Spleen (tissue), 13 donors: ENCODE data around the gene DNAJC10. TPM values are rescaled to one million over a fixed set of nuclear protein-coding genes. Genes with fewer than 3 reads are reported as not detected.

Source experiments
- DNase-seq: peaks from one replicate; pipeline ENCODE4 v3.0.0-alpha.2; 2020
- H3K27ac ChIP-seq, 8 donors: fragments of 200-600 bp; sonication (generic) in 7 of 8; 1 replicate in 4 of 8; 2 replicates in 4 of 8; pipeline versions ENCODE4 v1.5.0 to v1.8.0; 2016 to 2021; ENCODE audit warnings: inconsistent platforms in 4 of 8, mild to moderate bottlenecking in 4 of 8, moderate library complexity in 1 of 8
- H3K27me3 ChIP-seq, 7 donors: fragments of 200-600 bp; sonication (generic) in 6 of 7; replicated peaks in 1 of 7; 1 replicate in 4 of 7; 2 replicates in 3 of 7; pipeline versions ENCODE4 v1.5.0 to v1.8.0; 2016 to 2021; ENCODE audit warnings: inconsistent platforms in 3 of 7, mild to moderate bottlenecking in 1 of 7
- H3K36me3 ChIP-seq, 6 donors: fragments of 200-600 bp; sonication (generic) in 5 of 6; 1 replicate in 4 of 6; 2 replicates in 2 of 6; pipeline versions ENCODE4 v1.5.0 to v1.8.0; 2016 to 2021; ENCODE audit warnings: inconsistent platforms in 2 of 6
- H3K4me1 ChIP-seq, 6 donors: fragments of 200-600 bp; sonication (generic) in 5 of 6; 1 replicate in 3 of 6; 2 replicates in 3 of 6; pipeline versions ENCODE4 v1.5.0 to v1.8.0; 2016 to 2021; ENCODE audit warnings: inconsistent platforms in 3 of 6
- H3K4me3 ChIP-seq, 8 donors: fragments of 200-600 bp; sonication (generic) in 7 of 8; 1 replicate in 4 of 8; 2 replicates in 4 of 8; pipeline versions ENCODE4 v1.5.0 to v1.8.0; 2016 to 2021; ENCODE audit warnings: inconsistent platforms in 4 of 8, mild to moderate bottlenecking in 4 of 8, moderate library complexity in 2 of 8
- H3K9me3 ChIP-seq, 8 donors: fragments of 200-600 bp; sonication (generic) in 7 of 8; 1 replicate in 4 of 8; 2 replicates in 4 of 8; pipeline versions ENCODE4 v1.5.0 to v1.8.0; 2016 to 2021; ENCODE audit warnings: inconsistent platforms in 4 of 8
- CTCF ChIP-seq, 11 experiments: fragments of 200-600 bp in 7 of 11; fragments of 450-650 bp in 4 of 11; sonication (generic) in 4 of 11; IDR thresholded peaks in 8 of 11; conservative IDR thresholded peaks in 3 of 11; 1 replicate in 7 of 11; 2 replicates in 4 of 11; pipeline versions ENCODE4 v1.4.0 to v1.8.0; 2016 to 2021; ENCODE audit warnings: antibody characterized with exemption in 11 of 11, inconsistent platforms in 4 of 11, mild to moderate bottlenecking in 1 of 11
- POLR2A ChIP-seq, 3 donors: fragments of 450-650 bp; IDR thresholded peaks; one replicate each; pipeline ENCODE4 v1.5.1; 2017; ENCODE audit warnings: antibody characterized with exemption in 3 of 3, mild to moderate bottlenecking in 1 of 3
- POLR2AphosphoS5 ChIP-seq, 3 donors: sonication (generic); formaldehyde crosslinking; IDR thresholded peaks; one replicate each; pipeline ENCODE4 v1.5.1; 2017; ENCODE audit warnings: antibody characterized with exemption in 3 of 3
- WGBS, 5 donors: extraction: QIAGEN DNeasy Blood & Tissue Kit in 3 of 5; methylation state at CpG; one replicate each; pipeline versions ENCODE4 v1.1.5 to v1.1.7; 2013 to 2018; 5-methylcytosine and 5-hydroxymethylcytosine counted together
- intact Hi-C: fragments of 100-400 bp; cut with DNase I; formaldehyde crosslinking; loops from one replicate; pipeline ENCODE4 v1.15.0; 2023; ENCODE audit warnings: low total_unique reads
- long read RNA-seq, 2 donors: transcript quantifications; one replicate each; lab custom pipeline, GENCODE V29; 2026
- polyA plus RNA-seq, 3 donors: library from polyadenylated mRNA; stranded (reverse); fragments of 200-250 nt; gene quantifications; one replicate each; pipeline ENCODE4 v1.2.1, GENCODE V29; 2013
- total RNA-seq, 7 donors: library from RNA; depleted of rRNA in 3 of 7; stranded (reverse); fragments of >200 nt in 3 of 7; fragmentation: NEBNext Ultra II Directional in 4 of 7; extraction: Animal tissue kit (Norgen Biotek cat#: 25700) in 4 of 7; gene quantifications; one replicate each; pipeline versions ENCODE4 v1.1.0 to v1.2.1, GENCODE V29; 2016 to 2021
- donor health status: healthy with polysubstance abuse.
- donor health status: DM: no; HTN: no; CAD: no; lungs with moderate emphysema.
- donor health status: DM: no; HTN: no; CAD: no.
- donor health status: Bipolar disorder and iron deficiency.
- donor health status: healthy.
- donor health status: DM: no; HTN: no; CAD: no.
- donor health status: DM: yes; HTN: yes; CAD: no.

DNAJC10 gene
- 100 to 1,000 TPM in 1 of 7 donors, 10 to 100 TPM in 6; 54.3 to 108 (median 81.9) TPM for total RNA-seq
- polyA plus RNA-seq = 10 to 100 TPM; 25.7 to 30.4 (median 25.8) TPM
- long read RNA-seq, donor 1, full-length matches to known transcripts = 5 of 16 reads
- long read RNA-seq, donor 1, partial matches to known transcripts = 11 of 16 reads
- long read RNA-seq, donor 1, other reads (novel, unspliced or antisense) = 0 of 16 reads
- long read RNA-seq, donor 2, full-length matches to known transcripts = 10 of 18 reads
- long read RNA-seq, donor 2, partial matches to known transcripts = 8 of 18 reads
- long read RNA-seq, donor 2, other reads (novel, unspliced or antisense) = 0 of 18 reads

GRCh38 chr2:182715892-182716649, at the start of gene DNAJC10:
Gene DNAJC10, plus strand, starts transcription at chr2:182716257. Its CDS starts 1,830 bp downstream, at chr2:182718087.
- Histone ChIP-seq H3K9me3 (no peaks in the 10 kb centered on the region), H3K27me3 (no peaks in the 10 kb centered on the region), H3K27ac (peak within 1 kb of the TSS; percentile 87 to 95 (median 90)), H3K4me3 (peak within 1 kb of the TSS; percentile 87 to 99 (median 98)), H3K4me1 (peaks cover 15 to 78% (median 51%) of the 10 kb centered on the region in 6 donors), H3K36me3 (peaks cover 0 to 14% (median 5%) of the 10 kb centered on the region in 6 donors)
- DNase-seq = peak; percentile 98
- TF ChIP-seq POLR2A (IDR thresholded peaks at IDR 0.05) = peak in 1 of 3 donors; percentile 11
- TF ChIP-seq POLR2AphosphoS5 (IDR thresholded peaks at IDR 0.05) = peak; percentile 87 to 95 (median 93)
- peak in 4 of 11 experiments; percentile 11 to 29 (median 18) for TF ChIP-seq CTCF (IDR thresholded peaks at IDR 0.05 in 8 of 11, conservative IDR thresholded peaks at IDR 0.05 in 3 of 11)
- intact Hi-C loops = no loop called here
- 0 to 1% (median 0%) methylated on average over 20 to 69 of the region's 69 CpGs for WGBS, 5 donors

- no peaks in the 10 kb centered on the region for H3K36me3 ChIP-seq
- no peak overlapping the region for H3K27ac ChIP-seq
- TF ChIP-seq POLR2AphosphoS5 (IDR thresholded peaks at IDR 0.05) = no peak
- TF ChIP-seq CTCF (IDR thresholded peaks at IDR 0.05 in 8 of 11, conservative IDR thresholded peaks at IDR 0.05 in 3 of 11) = peak in 8 of 11 experiments; percentile 20 to 60 (median 54)
- TF ChIP-seq POLR2A (IDR thresholded peaks at IDR 0.05) = no peak
- WGBS, 5 donors = 27 to 45% (median 40%) methylated on average over 1 of the region's 1 CpG
- H3K9me3 ChIP-seq = no peaks in the 10 kb centered on the region
- intact Hi-C loops = no loop called here
- no peaks in the 10 kb centered on the region for H3K27me3 ChIP-seq
- H3K4me1 ChIP-seq = peaks cover 0 to 7% (median 0%) of the 10 kb centered on the region in 6 donors
- no peak overlapping the region for H3K4me3 ChIP-seq
- no peak for DNase-seq
These were observed 49.3 kb upstream of the DNAJC10 start for GRCh38 chr2:182666674-182667314.

- intact Hi-C loops = no loop called here
- peaks cover 0 to 7% (median 0%) of the 10 kb centered on the region in 6 donors for H3K4me1 ChIP-seq
- no peak overlapping the region for H3K4me3 ChIP-seq
- no peaks in the 10 kb centered on the region for H3K9me3 ChIP-seq
- TF ChIP-seq CTCF (IDR thresholded peaks at IDR 0.05 in 8 of 11, conservative IDR thresholded peaks at IDR 0.05 in 3 of 11) (no peak), POLR2A (IDR thresholded peaks at IDR 0.05) (no peak), POLR2AphosphoS5 (IDR thresholded peaks at IDR 0.05) (no peak)
- no peak for DNase-seq
- no peaks in the 10 kb centered on the region for H3K27me3 ChIP-seq
- WGBS, 5 donors = 70 to 83% (median 78%) methylated on average over 1 of the region's 1 CpG
- no peak overlapping the region for H3K27ac ChIP-seq
- H3K36me3 ChIP-seq = no peaks in the 10 kb centered on the region
These were observed 48.8 kb upstream of the DNAJC10 start for GRCh38 chr2:182667315-182667695.
